ENCODE data around the gene OTUD5.
A peak's percentile ranks its signal among the peaks of the same experiment; 100 is the strongest.
"Not testable (repeated sequence)": the region's sequence is repeated elsewhere in the genome, so short reads cannot be mapped to it uniquely, and the experiment has no call there.

Gene OTUD5

DNA sequence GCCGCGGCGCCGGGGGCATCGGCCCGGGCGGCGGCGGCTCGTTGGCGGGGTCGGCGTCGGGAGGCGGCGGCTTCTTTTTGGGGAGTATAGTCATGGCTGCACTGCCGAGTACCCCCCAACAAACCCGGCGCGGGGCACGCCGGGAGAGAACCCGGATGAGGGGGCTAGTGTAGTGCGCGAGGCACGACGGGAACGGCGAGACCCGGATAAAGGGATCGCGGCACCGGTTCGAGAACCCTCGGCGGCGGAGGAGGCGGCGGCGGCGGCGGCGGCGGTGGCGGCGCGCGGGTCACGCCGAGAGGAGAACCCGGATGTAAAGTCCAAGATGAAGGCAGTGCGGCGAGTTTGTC is at the start of gene OTUD5:
OTUD5 (minus strand) TSS at position 131 of the 350 bp plus-strand sequence; CDS start at position 94, 37 bp downstream.
- DNase-seq = peak; percentile 58 to 95 (median 68)
- intact Hi-C loops (cut with DNase I) = loop anchor here (5.0 kb wide), 3 partner anchors 40 to 150 kb away; partner anchors contain the start of genes PIM2 and TFE3

- DNase-seq = no peak
- intact Hi-C loops (cut with DNase I) = no loop called here
Measured at GRCh38 chrX:49003696-49004095, 46.3 kb upstream of the OTUD5 start.

DNA sequence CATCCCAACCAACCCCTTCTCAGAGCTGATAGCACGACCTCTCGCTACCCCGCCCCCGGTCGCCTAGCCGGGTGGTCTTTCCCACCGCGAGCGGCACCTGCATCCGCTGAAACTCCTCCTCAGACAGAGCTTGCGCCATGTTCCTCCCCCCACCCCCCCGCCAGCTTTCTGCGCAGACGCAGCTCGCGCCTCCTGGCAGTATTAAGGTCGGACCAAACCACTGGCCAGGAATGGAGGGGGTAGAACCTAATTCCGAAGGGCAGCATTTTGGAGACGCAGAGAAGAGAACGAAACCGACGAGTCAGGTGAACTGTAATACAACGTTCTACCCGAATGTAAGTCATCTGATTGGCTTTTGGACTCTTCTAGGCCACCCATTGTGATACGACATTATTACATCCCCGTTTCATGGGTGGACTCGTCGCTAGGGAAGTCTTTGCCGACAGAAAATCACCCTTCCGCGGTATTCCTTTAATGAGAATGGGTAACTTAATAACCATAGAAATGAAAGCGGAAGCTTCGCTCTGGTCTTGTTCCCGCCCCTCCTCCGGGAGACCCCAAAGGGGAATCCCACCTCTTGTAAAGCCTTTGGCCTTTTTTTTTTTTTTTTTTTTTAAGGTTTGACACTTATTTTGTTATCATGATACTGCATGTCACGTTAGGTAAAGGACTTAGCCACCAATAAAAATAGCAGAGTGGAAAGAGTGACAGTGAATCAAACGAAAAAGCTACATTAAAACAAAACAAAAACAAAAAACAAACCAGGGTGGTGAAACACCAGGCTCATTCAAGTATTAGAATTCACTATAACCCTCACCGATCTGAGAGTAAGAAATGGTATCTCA is 44.9 kb upstream of the OTUD5 start, which contains the start of gene GRIPAP1:
GRIPAP1 (minus strand) TSS at position 174 of the 845 bp plus-strand sequence; CDS start at position 139, 35 bp downstream.
- DNase-seq = peak in 9 of 10 donors; percentile 18 to 90 (median 46)
- intact Hi-C loops (cut with DNase I) = loop anchor here (1.0 kb wide), 1 partner anchor 41 kb away; the partner anchor contains the start of gene TFE3

DNA sequence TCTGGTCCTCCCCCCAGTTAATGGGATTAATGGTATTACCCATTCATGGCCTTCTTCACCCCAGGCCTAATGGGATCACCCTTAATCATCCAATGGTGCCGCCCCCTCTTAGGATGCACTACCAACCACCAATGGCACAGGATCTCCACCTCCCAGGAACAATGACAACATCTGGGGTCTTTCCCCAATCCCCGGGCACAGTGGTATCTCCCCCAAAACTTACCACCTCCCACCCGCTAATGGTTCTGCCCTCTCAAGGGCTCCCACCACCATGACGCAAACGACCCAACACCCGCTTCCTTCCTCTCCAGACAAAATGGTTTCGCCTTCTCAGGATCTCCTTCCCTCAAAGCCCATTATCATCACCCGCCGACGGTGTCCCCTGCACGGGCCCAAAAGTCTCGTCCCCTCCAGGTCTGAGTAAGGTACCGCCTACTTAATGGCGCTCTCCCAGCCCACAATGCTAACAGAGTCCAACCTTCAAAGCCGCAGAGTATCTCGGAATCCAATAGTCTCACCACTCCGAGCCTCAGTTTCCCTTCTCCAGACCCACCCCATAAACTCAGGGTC is 44.2 kb upstream of the OTUD5 start:
- intact Hi-C loops (cut with DNase I) = loop anchor here (1.0 kb wide), 1 partner anchor 42 kb away; the partner anchor contains the start of gene TFE3

DNA sequence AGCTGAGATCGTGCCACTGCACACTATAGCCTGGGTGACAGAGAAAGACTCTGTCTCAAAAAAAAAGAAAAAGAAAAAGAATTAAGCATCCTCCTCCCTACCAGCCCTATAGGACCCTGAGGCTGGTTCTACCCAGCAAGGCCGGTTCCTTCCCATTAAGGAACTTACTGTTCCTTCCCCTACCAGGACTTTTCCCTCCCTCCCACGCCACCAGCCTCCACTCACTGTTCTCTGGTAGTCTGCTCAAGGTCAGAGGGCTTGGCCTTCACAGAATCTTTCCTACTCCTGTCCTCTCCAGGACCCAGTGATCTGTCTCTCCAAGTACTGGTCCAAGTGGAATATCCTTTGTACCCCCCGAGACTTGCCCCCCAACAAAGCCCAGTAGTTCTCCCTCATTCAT is 43.2 kb upstream of the OTUD5 start:
- intact Hi-C loops (cut with DNase I) = no loop called here
- peak in 1 of 10 donors; percentile 20 for DNase-seq

More for the DNA sequence above, 44.2 kb upstream of the OTUD5 start:
- peak in 3 of 10 donors; percentile 10 to 75 (median 19) for DNase-seq

DNA sequence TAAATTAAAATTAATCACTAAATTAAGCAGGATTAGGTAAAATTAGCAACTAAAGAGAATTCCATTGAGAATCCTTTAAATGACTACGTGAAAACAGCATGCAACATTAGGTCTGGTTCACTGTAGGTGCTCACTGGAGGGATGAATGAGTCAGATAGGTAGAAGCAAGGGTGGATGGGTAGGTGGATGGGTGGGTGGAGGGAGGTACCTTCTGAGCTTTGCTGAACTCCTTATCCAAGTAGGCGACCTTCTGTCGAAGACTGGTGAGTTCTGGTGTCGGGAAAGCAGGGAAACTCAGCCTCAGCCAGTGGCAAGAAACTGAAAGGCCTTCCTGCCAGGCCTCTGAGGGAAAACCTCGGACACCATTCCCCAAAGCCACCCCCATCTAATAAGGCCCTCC is 41.6 kb upstream of the OTUD5 start:
- DNase-seq = peak in 1 of 10 donors; percentile 22
- intact Hi-C loops (cut with DNase I) = no loop called here

- DNase-seq = peak in 1 of 10 donors; percentile 52
- intact Hi-C loops (cut with DNase I) = no loop called here
Measured at GRCh38 chrX:48998391-48998790, 41.0 kb upstream of the OTUD5 start.

DNA sequence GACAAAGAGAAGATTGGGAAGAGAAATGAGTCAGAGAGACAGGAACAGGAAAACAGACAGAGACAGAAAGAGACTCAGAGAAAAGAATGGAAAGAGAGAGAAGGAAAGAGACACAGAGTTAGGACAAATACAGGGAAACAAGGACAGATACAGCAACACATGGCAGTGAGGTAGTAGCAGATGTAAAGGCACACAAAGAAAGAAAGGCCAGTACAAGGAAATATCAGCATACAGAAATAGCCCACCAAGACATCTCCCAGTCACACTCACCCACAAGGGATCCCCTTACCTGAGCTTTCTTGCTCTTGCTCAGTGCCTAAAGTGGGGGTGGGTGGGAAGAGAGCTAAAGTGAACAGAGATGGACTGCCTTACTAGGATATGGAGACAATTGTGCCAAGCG is 40.5 kb upstream of the OTUD5 start:
- no peak for DNase-seq
- intact Hi-C loops (cut with DNase I) = no loop called here

- no peak for DNase-seq
- intact Hi-C loops (cut with DNase I) = no loop called here
Measured at GRCh38 chrX:48997455-48997854, 40.0 kb upstream of the OTUD5 start.

DNA sequence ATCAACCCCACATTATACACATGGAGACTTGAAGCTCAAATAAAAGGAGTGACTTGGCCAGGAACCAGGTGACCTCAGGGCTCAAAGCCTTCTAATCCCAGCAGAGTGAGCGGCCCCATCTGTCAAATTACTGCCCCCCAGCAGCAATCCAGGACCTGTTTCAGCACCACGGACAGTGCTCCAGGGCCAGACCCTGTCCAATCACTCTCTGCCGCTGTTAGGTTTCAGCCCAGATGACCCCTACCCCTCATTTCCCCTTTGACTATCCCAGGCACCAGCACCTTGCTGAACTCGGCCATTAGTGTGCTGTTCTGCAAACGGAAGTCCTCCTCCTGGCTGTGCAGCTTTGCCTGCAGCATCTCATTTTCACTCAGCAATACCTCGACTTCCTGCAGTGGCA is 39.6 kb upstream of the OTUD5 start:
- DNase-seq = no peak
- intact Hi-C loops (cut with DNase I) = no loop called here

- DNase-seq = no peak
- intact Hi-C loops (cut with DNase I) = no loop called here
Measured at GRCh38 chrX:48992341-48992740, 34.9 kb upstream of the OTUD5 start.

DNA sequence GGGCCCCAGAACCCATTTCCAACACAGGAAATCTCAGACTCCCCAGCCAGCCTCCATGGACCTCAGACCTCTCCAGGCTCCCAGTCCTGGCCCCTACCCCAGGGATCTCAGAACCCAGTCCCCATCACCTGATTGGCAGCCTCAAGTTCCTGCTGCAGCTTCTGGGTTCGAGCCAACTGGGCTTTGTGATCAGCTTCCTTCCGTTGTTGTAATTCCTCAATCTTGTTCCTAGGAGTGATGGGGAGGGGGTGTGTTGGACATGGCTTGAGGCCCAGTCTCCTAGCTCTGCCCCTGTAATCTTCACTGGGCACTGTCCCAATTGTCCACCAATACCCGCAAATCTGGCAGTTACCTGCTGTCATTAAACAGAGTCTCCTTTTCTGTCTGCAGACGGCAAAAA is 32.1 kb upstream of the OTUD5 start:
- intact Hi-C loops (cut with DNase I) = no loop called here
- peak in 1 of 10 donors; percentile 32 for DNase-seq

- intact Hi-C loops (cut with DNase I) = no loop called here
Measured at GRCh38 chrX:48983896-48984295, 26.5 kb upstream of the OTUD5 start.

GRCh38 chrX:48983081-48983480 is 25.7 kb upstream of the OTUD5 start:
- intact Hi-C loops (cut with DNase I) = no loop called here
- DNase-seq = peak in 1 of 10 donors; percentile 73

More at GRCh38 chrX:48983896-48984295, 26.5 kb upstream of the OTUD5 start:
- no peak for DNase-seq

GRCh38 chrX:48981178-48981577 is 23.8 kb upstream of the OTUD5 start:
- intact Hi-C loops (cut with DNase I) = no loop called here
- peak in 1 of 10 donors; percentile 67 for DNase-seq

- DNase-seq; intact Hi-C loops (cut with DNase I): not testable (repeated sequence)
Measured at GRCh38 chrX:48980341-48980740, 22.9 kb upstream of the OTUD5 start.

GRCh38 chrX:48978226-48978625 is 20.8 kb upstream of the OTUD5 start:
- intact Hi-C loops (cut with DNase I) = no loop called here
- DNase-seq = peak in 1 of 10 donors; percentile 51

GRCh38 chrX:48976086-48976485 is 18.7 kb upstream of the OTUD5 start:
- DNase-seq = peak in 1 of 10 donors; percentile 67
- intact Hi-C loops (cut with DNase I) = no loop called here

- no peak for DNase-seq
- intact Hi-C loops (cut with DNase I) = no loop called here
Measured at GRCh38 chrX:48975541-48975940, 18.1 kb upstream of the OTUD5 start.

GRCh38 chrX:48975041-48975440 is 17.6 kb upstream of the OTUD5 start:
- intact Hi-C loops (cut with DNase I) = no loop called here
- DNase-seq = peak in 2 of 10 donors; percentile 57 to 71

GRCh38 chrX:48974574-48974973 is 17.2 kb upstream of the OTUD5 start:
- intact Hi-C loops (cut with DNase I) = loop anchor here (5.0 kb wide), 1 partner anchor 133 kb away; no protein-coding TSS in a partner anchor
- DNase-seq = no peak

All from posterior cingulate gyrus (tissue), 11 donors.